HCT116 (cell line): ENCODE results near the gene SPEM1. TPM values are rescaled to one million over a fixed set of nuclear protein-coding genes. Genes with fewer than 3 reads are reported as not detected.

Experiments
- ATAC-seq: fragments of 200-7000 bp; cut with Tn5 transposase; 2 replicates; pipeline ENCODE4 v1.9.1; 2020; ENCODE audit warnings: mild to moderate bottlenecking, moderate library complexity
- BruUV-seq: library from RNA; stranded (reverse); fragments of 400-500 nt; replicated peaks from 2 replicates; lab custom pipeline; 2021; lab: Mats Ljungman, UMichigan
- CTCF ChIA-PET: fragments of 300-600 bp; sonication (Branson Sonifier 250); formaldehyde crosslinking; loops from one replicate; lab custom pipeline; 2021; ENCODE audit warnings: antibody characterized with exemption; lab: Charles Lee
- POLR2A ChIA-PET: fragments of 300-600, 350-600 bp; sonication (Branson Sonifier 250); formaldehyde crosslinking; loops from one replicate; lab custom pipeline; 2021; ENCODE audit warnings: antibody characterized with exemption; lab: Charles Lee
- RAD21 ChIA-PET, 2 experiments: fragments of 300-600 bp; sonication (Branson Sonifier 250); formaldehyde crosslinking; loops; one replicate each; lab custom pipeline; 2023; ENCODE audit warnings: low total read pairs in 2 of 2; ENCODE audit not compliant: uncharacterized antibody in 2 of 2, unreplicated experiment in 2 of 2, low non-redundant PET in 1 of 2; lab: Charles Lee
- DNase-seq: peaks from one replicate; pipeline ENCODE4 v3.0.0-alpha.2; 2010; ENCODE audit warnings: low read depth, low spot score
- H2AFZ ChIP-seq: fragments of 200-600 bp; shearing (Covaris generic), sonication (generic); 2 replicates; pipeline ENCODE4 v1.6.1; 2017; ENCODE audit warnings: low read depth, mixed run types, mixed read lengths, antibody characterized with exemption, low read length; ENCODE audit not compliant: poor library complexity, severe bottlenecking
- H3K27ac ChIP-seq: 2 replicates; pipeline ENCODE4 v1.5.1; 2012; ENCODE audit warnings: low read depth, low read length
- H3K27me3 ChIP-seq: fragments of 200-600 bp; sonication (generic); 2 replicates; pipeline ENCODE4 v1.6.1; 2016; ENCODE audit warnings: mixed run types, low read length, mixed read lengths; ENCODE audit not compliant: insufficient read depth
- H3K36me3 ChIP-seq, 2 experiments: fragments of 200-500 bp in 1 of 2; fragments of 200-600 bp in 1 of 2; sonication (Bioruptor generic) in 1 of 2; sonication (generic) in 1 of 2; 2 replicates each; pipeline versions ENCODE4 v1.5.1 to v1.6.1; 2014 to 2016; ENCODE audit warnings: low read length in 2 of 2, inconsistent platforms in 1 of 2, mixed read lengths in 1 of 2, mixed run types in 1 of 2; ENCODE audit not compliant: insufficient read depth in 2 of 2, control insufficient read depth in 1 of 2
- H3K4me1 ChIP-seq, 2 experiments: fragments of 200-600 bp in 1 of 2; sonication (generic) in 1 of 2; 2 replicates each; pipeline versions ENCODE4 v1.5.1 to v1.6.1; 2012 to 2017; ENCODE audit warnings: low read length in 2 of 2, inconsistent platforms in 1 of 2, mild to moderate bottlenecking in 1 of 2, mixed read lengths in 1 of 2, mixed run types in 1 of 2, moderate library complexity in 1 of 2; ENCODE audit not compliant: insufficient read depth in 2 of 2, control insufficient read depth in 1 of 2
- H3K4me2 ChIP-seq: fragments of 200-600 bp; sonication (generic); 2 replicates; pipeline ENCODE4 v1.6.1; 2017; ENCODE audit warnings: mixed run types, low read length, mixed read lengths
- H3K4me3 ChIP-seq, 2 experiments: fragments of 200-600 bp in 1 of 2; sonication (generic) in 1 of 2; replicated peaks in 1 of 2; 2 replicates each; pipeline ENCODE4 v1.5.1; 2011 to 2016; ENCODE audit warnings: low read length in 2 of 2, control low read depth in 1 of 2, low read depth in 1 of 2, mild to moderate bottlenecking in 1 of 2, mixed read lengths in 1 of 2, mixed run types in 1 of 2
- H3K79me2 ChIP-seq: fragments of 200-600 bp; sonication (generic); 2 replicates; pipeline ENCODE4 v1.6.1; 2017; ENCODE audit warnings: mild to moderate bottlenecking, mixed run types, low read length, moderate library complexity, mixed read lengths; ENCODE audit not compliant: insufficient read depth
- H3K9ac ChIP-seq: fragments of 200-600 bp; sonication (generic); 2 replicates; pipeline ENCODE4 v1.6.1; 2016; ENCODE audit warnings: low read length, mixed read lengths
- H3K9me2 ChIP-seq: fragments of 200-600 bp; sonication (generic), shearing (Covaris generic); 2 replicates; pipeline ENCODE4 v1.6.1; 2017; ENCODE audit warnings: mixed run types, mild to moderate bottlenecking, moderate library complexity; ENCODE audit not compliant: insufficient read depth
- H3K9me3 ChIP-seq, 2 experiments: fragments of 200-500 bp in 1 of 2; fragments of 200-600 bp in 1 of 2; sonication (Bioruptor generic) in 1 of 2; sonication (generic) in 1 of 2; 2 replicates each; pipeline ENCODE4 v1.6.1; 2014 to 2017; ENCODE audit warnings: low read length in 2 of 2, mixed read lengths in 2 of 2, inconsistent platforms in 1 of 2, low read depth in 1 of 2, mild to moderate bottlenecking in 1 of 2, mixed run types in 1 of 2, moderate library complexity in 1 of 2; ENCODE audit not compliant: control insufficient read depth in 1 of 2, insufficient read depth in 1 of 2
- H4K20me1 ChIP-seq: fragments of 200-600 bp; sonication (generic), shearing (Covaris generic); 2 replicates; pipeline ENCODE4 v1.6.1; 2017; ENCODE audit warnings: mixed run types, mild to moderate bottlenecking, moderate library complexity; ENCODE audit not compliant: insufficient read depth
- CBX3 ChIP-seq: IDR thresholded peaks from 2 replicates; pipeline ENCODE4 v1.6.1; 2012; ENCODE audit warnings: low read depth
- EGR1 ChIP-seq: IDR thresholded peaks from 2 replicates; pipeline ENCODE4 v1.6.1; 2012; ENCODE audit warnings: low read depth
- ELF1 ChIP-seq: IDR thresholded peaks from 2 replicates; pipeline ENCODE4 v1.6.1; 2012; ENCODE audit warnings: low read depth, borderline replicate concordance
- EZH2phosphoT487 ChIP-seq: fragments of 200-600 bp; IDR thresholded peaks from 2 replicates; pipeline ENCODE4 v1.6.1; 2018; ENCODE audit warnings: antibody characterized with exemption, borderline replicate concordance
- FOSL1 ChIP-seq: IDR thresholded peaks from 2 replicates; pipeline ENCODE4 v1.6.1; 2012; ENCODE audit warnings: low read depth
- JUND ChIP-seq: IDR thresholded peaks from 2 replicates; pipeline ENCODE4 v1.6.1; 2012
- POLR2A ChIP-seq: IDR thresholded peaks from 2 replicates; pipeline ENCODE4 v1.7.0; 2011; ENCODE audit warnings: borderline replicate concordance; ENCODE audit not compliant: insufficient read depth, insufficient read length; ENCODE audit errors: extremely low read depth
- POLR2AphosphoS5 ChIP-seq: IDR thresholded peaks from 2 replicates; pipeline ENCODE4 v1.6.1; 2011; ENCODE audit warnings: mild to moderate bottlenecking, low read depth, low read length, moderate library complexity
- RAD21 ChIP-seq: IDR thresholded peaks from 2 replicates; pipeline ENCODE4 v1.6.1; 2012; ENCODE audit warnings: low read depth, mild to moderate bottlenecking
- SIN3A ChIP-seq: IDR thresholded peaks from 2 replicates; pipeline ENCODE4 v1.6.1; 2012; ENCODE audit warnings: low read depth
- SRF ChIP-seq: IDR thresholded peaks from 2 replicates; pipeline ENCODE4 v1.6.1; 2012; ENCODE audit warnings: low read depth
- TCF7L2 ChIP-seq: IDR thresholded peaks from 2 replicates; pipeline ENCODE4 v1.7.0; 2011; ENCODE audit warnings: borderline replicate concordance, inconsistent platforms; ENCODE audit not compliant: insufficient read depth, insufficient read length; ENCODE audit errors: extremely low read depth
- ZFX ChIP-seq: fragments of 450-650 bp; IDR thresholded peaks from 2 replicates; pipeline ENCODE4 v1.6.1; 2017
- ZNF274 ChIP-seq: fragments of 200-500 bp; sonication (Bioruptor generic); IDR thresholded peaks from 2 replicates; pipeline ENCODE4 v1.6.1; 2014; ENCODE audit warnings: mild to moderate bottlenecking, low read depth, low read length, inconsistent platforms
- intact Hi-C: fragments of 100-400 bp; cut with micrococcal nuclease; formaldehyde crosslinking; loops from 2 replicates; pipeline ENCODE4 v1.10.0; 2022
- total RNA-seq: library from RNA; stranded (reverse); gene quantifications from one replicate; pipeline ENCODE4 v1.2.1, GENCODE V29; 2021; ENCODE audit not compliant: unreplicated experiment
- TF ChIP-seq, protein P1 (sequence below): IDR thresholded peaks from 2 replicates; pipeline ENCODE4 v1.6.1; 2012

The SPEM1 gene
- total RNA-seq, 1 experiment from 2014 or later: 0.32 TPM

DNA sequence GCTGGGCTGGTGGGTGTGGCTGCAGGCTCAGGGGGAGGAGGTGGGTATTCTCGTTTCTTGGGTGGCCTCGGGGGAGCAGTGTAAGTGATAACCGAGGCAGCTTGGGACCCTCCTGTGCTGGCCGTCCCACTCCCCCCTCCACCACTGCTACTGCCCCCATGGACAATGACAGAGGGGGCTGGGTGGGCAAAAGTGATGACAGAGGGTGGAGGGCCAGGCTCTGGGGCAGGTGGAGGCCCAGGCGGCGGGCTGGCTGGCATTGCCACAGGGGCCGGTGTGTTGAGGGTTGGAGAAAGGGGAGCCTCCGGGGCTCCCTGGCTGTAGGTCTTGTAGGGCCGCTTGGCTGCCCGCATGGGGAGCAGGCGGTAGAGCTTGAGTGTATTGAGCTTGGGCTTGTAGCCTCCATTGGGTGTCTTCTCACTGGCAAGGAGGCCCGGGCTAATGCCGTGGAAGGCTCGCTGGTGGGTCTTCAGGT lies 43.3 kb downstream of the SPEM1 start:
- TF ChIP-seq ZFX (no peak), CBX3 (no peak), SIN3A (no peak), POLR2AphosphoS5 (no peak), POLR2A (no peak)
- TF ChIP-seq, all 23 proteins: peak for 0
- Histone ChIP-seq H3K9me3 (no peaks in the 10 kb centered on the region), H3K79me2 (no peaks in the 10 kb centered on the region), H3K4me1 (peaks cover 0 to 10% of the 10 kb centered on the region in 2 experiments; a peak in 2 of 4 replicates), H3K9me2 (no peaks in the 10 kb centered on the region), H3K27ac (no peak overlapping the region), H2AFZ (no peak overlapping the region), H3K9ac (no peak overlapping the region), H4K20me1 (no peaks in the 10 kb centered on the region), H3K4me2 (no peak overlapping the region), H3K36me3 (no peaks in the 10 kb centered on the region; a peak in 2 of 4 replicates), H3K4me3 (no peak overlapping the region), H3K27me3 (no peaks in the 10 kb centered on the region)
- ATAC-seq (no peak), DNase-seq (no peak)
- intact Hi-C loops: no loop called here
- BruUV-seq: no TSS peak
- POLR2A ChIA-PET: no interaction called here
- CTCF ChIA-PET: no interaction called here
- RAD21 ChIA-PET: no interaction called here

DNA sequence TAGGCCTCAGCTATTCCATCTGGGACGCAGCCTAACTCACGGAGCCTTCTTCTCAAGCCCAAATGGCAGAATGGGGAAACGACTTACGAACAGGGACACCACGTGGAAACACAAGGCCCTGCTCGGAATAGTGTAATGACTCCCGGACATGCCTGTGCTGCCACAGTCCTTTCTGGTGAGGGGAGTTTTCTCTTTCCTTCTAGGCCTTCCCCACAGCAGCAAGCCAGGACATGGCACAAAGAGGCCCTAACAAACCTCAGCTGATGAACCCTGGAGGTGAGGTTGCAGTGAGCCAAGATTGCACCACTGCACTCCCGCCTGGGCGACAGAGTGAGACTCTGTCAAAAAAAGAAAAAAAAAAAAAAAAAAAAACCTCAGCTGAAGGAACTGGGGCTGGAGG lies 44.0 kb downstream of the SPEM1 start:
- H3K27ac ChIP-seq: no peak overlapping the region
- no peaks in the 10 kb centered on the region for H4K20me1 ChIP-seq
- H3K36me3 ChIP-seq: no peaks in the 10 kb centered on the region; a peak in 2 of 4 replicates
- DNase-seq: no peak
- TF ChIP-seq TCF7L2 (no peak), SRF (no peak), JUND (no peak), FOSL1 (no peak), RAD21 (no peak), ZNF274 (no peak), ELF1 (no peak), EZH2phosphoT487 (no peak), EGR1 (no peak)
- TF ChIP-seq, protein P1, sequence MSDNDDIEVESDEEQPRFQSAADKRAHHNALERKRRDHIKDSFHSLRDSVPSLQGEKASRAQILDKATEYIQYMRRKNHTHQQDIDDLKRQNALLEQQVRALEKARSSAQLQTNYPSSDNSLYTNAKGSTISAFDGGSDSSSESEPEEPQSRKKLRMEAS: no peak
- ChIA-PET RAD21 (no interaction called here), POLR2A (no interaction called here), CTCF (no interaction called here)
- no peaks in the 10 kb centered on the region for H3K27me3 ChIP-seq
- peaks cover 0 to 10% of the 10 kb centered on the region in 2 experiments; a peak in 2 of 4 replicates for H3K4me1 ChIP-seq
- H3K4me3 ChIP-seq: no peak overlapping the region
- no peaks in the 10 kb centered on the region for H3K79me2 ChIP-seq
- no peak overlapping the region for H3K4me2 ChIP-seq
- intact Hi-C loops: no loop called here
- H3K9ac ChIP-seq: no peak overlapping the region
- BruUV-seq: no TSS peak
- no peaks in the 10 kb centered on the region for H3K9me3 ChIP-seq
- H3K9me2 ChIP-seq: no peaks in the 10 kb centered on the region
- no peak overlapping the region for H2AFZ ChIP-seq
- no peak for ATAC-seq
